Left cardiac atrium (tissue), 4 donors: ENCODE measurements around the gene TTC39B. TPM values are rescaled to one million over a fixed set of nuclear protein-coding genes. Genes with fewer than 3 reads are reported as not detected.

Experiments used
- ATAC-seq, 2 donors: fragments of 200-7000 bp; cut with Tn5 transposase; one replicate each; pipeline ENCODE4 v1.9.1; 2020; ENCODE audit warnings: mild to moderate bottlenecking in 2 of 2, moderate library complexity in 2 of 2
- DNase-seq: peaks from one replicate; pipeline ENCODE4 v3.0.0-alpha.2; 2020
- intact Hi-C, 2 donors: fragments of 100-400 bp; cut with DNase I; formaldehyde crosslinking; loops; one replicate each; pipeline versions ENCODE4 v1.14.1 to v1.15.1; 2022 to 2023
- total RNA-seq, 2 donors: library from RNA; stranded (reverse); fragmentation: NEBNext Ultra II Directional; extraction: Animal tissue kit (Norgen Biotek cat#: 25700); gene quantifications; one replicate each; pipeline ENCODE4 v1.2.1, GENCODE V29; 2021
- donor health status: DM: no; HTN: yes; CAD: no.
- donor health status: DM: no; HTN: yes; CAD: no; lungs with severe emphysema.
- donor health status: DM: yes; HTN: yes; CAD: no.
- donor health status: Dilated cardiomyopathy.

The TTC39B gene
- total RNA-seq, 2 donors from 2014 or later, result 2.9 to 4.8 TPM

GRCh38 chr9:15205632-15206420, 101.2 kb downstream of the TTC39B start:
- intact Hi-C loops, result no loop called here
- ATAC-seq, result no peak
- no peak for DNase-seq

GRCh38 chr9:15203581-15203980, 103.4 kb downstream of the TTC39B start:
- intact Hi-C loops, result no loop called here
- ATAC-seq (no peak), DNase-seq (no peak)

GRCh38 chr9:15200111-15200510, 106.9 kb downstream of the TTC39B start:
- DNase-seq, result no peak
- no peak for ATAC-seq
- intact Hi-C loops, result no loop called here

GRCh38 chr9:15192856-15193255, 114.2 kb downstream of the TTC39B start:
- no peak for DNase-seq
- intact Hi-C loops, result no loop called here
- ATAC-seq, result no peak

GRCh38 chr9:15191378-15191777, 115.6 kb downstream of the TTC39B start:
- ATAC-seq (no peak), DNase-seq (no peak)
- intact Hi-C loops, result no loop called here

GRCh38 chr9:15189481-15189880, 117.5 kb downstream of the TTC39B start:
- no peak for DNase-seq
- intact Hi-C loops, result loop anchor here in 1 of 2 donors (5.0 kb wide), 1 partner anchor 52 kb away; no protein-coding TSS in a partner anchor
- no peak for ATAC-seq

GRCh38 chr9:15187589-15187988, 119.4 kb downstream of the TTC39B start:
- ATAC-seq, result no peak
- no peak for DNase-seq
- intact Hi-C loops, result loop anchor here in 1 of 2 donors (5.0 kb wide), 1 partner anchor 50 kb away; no protein-coding TSS in a partner anchor

- no peak for ATAC-seq
- DNase-seq, result no peak
- intact Hi-C loops, result no loop called here
Observed at GRCh38 chr9:15182730-15183129, 124.3 kb downstream of the TTC39B start.

GRCh38 chr9:15182101-15182551, 124.9 kb downstream of the TTC39B start:
- no peak for DNase-seq
- ATAC-seq, result no peak
- intact Hi-C loops, result no loop called here

GRCh38 chr9:15180124-15180523, 126.9 kb downstream of the TTC39B start:
- intact Hi-C loops, result no loop called here
- ATAC-seq (no peak), DNase-seq (no peak)

- intact Hi-C loops, result no loop called here
- no peak for ATAC-seq
- no peak for DNase-seq
Observed at GRCh38 chr9:15178631-15179030, 128.4 kb downstream of the TTC39B start.

GRCh38 chr9:15176836-15177235, 130.2 kb downstream of the TTC39B start:
- intact Hi-C loops, result no loop called here
- DNase-seq (no peak), ATAC-seq (no peak)

GRCh38 chr9:15163931-15164330, 143.1 kb downstream of the TTC39B start:
- ATAC-seq, result no peak
- intact Hi-C loops, result no loop called here
- DNase-seq, result no peak

- no peak for DNase-seq
- intact Hi-C loops, result no loop called here
- no peak for ATAC-seq
Observed at GRCh38 chr9:15161753-15162152, 145.3 kb downstream of the TTC39B start.

- intact Hi-C loops, result no loop called here
- ATAC-seq (no peak), DNase-seq (no peak)
Observed at GRCh38 chr9:15160673-15161072, 146.3 kb downstream of the TTC39B start.

GRCh38 chr9:15158064-15158463, 149.0 kb downstream of the TTC39B start:
- intact Hi-C loops, result no loop called here
- no peak for DNase-seq
- ATAC-seq, result no peak

GRCh38 chr9:15157381-15157780, 149.6 kb downstream of the TTC39B start:
- no peak for DNase-seq
- intact Hi-C loops, result no loop called here
- peak in 1 of 2 donors; percentile 28 for ATAC-seq

- ATAC-seq (no peak), DNase-seq (no peak)
- intact Hi-C loops, result no loop called here
Observed at GRCh38 chr9:15156241-15156640, 150.8 kb downstream of the TTC39B start.

- DNase-seq (peak; percentile 52), ATAC-seq (peak; percentile 71 to 85)
- intact Hi-C loops, result no loop called here
Observed at GRCh38 chr9:15155826-15156225, 151.2 kb downstream of the TTC39B start.

- DNase-seq, result no peak
- intact Hi-C loops, result no loop called here
- no peak for ATAC-seq
Observed at GRCh38 chr9:15155323-15155722, 151.7 kb downstream of the TTC39B start.

- ATAC-seq (no peak), DNase-seq (no peak)
- intact Hi-C loops, result no loop called here
Observed at GRCh38 chr9:15154677-15155076, 152.3 kb downstream of the TTC39B start.
